Measurements from ENCODE around the gene TMEM131L.

DNA sequence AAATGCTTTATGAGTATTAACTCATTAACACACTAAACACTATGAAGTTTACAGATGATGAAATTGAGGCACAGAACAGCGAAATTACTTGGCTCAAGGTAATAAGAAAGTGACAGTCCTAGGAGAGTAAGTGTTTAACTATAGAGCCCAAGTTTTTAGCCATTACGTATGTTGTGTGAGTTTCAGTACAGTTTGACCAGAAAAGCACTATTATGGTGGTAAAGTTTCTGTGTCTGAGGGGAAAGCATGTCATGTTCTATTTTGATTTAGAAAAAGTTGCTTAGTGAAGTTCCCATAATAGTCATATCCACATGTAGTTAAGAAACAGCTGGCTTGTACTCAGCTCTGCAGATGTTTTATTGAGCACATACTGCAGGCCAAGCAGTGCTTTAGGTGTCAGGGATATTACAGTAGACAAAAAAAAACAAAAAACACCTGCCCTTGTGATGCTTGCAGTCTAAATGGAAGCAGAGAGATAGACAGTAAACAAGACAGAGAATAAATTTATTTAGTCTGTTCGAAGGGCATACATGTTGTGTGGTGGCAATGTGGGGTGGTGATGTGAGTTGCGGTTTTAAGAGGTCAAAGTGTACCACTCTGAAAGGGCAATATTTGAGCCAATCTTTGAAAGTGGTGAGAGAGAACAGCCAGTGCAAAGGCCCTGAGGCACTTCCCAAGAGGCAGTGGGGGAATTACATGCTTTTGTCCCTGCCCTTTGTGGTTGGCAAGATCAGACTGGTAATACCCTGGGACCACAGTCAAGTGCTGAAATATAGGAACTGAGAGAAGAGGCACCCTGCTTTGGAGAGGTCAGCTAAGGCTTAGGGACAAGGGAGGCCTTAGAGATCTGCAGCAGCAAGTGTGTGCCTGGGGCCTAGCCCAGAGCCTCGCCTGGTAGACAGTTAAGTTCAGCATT, 6.2 kb downstream of the TMEM131L start:
- TF ChIP-seq, protein P1, sequence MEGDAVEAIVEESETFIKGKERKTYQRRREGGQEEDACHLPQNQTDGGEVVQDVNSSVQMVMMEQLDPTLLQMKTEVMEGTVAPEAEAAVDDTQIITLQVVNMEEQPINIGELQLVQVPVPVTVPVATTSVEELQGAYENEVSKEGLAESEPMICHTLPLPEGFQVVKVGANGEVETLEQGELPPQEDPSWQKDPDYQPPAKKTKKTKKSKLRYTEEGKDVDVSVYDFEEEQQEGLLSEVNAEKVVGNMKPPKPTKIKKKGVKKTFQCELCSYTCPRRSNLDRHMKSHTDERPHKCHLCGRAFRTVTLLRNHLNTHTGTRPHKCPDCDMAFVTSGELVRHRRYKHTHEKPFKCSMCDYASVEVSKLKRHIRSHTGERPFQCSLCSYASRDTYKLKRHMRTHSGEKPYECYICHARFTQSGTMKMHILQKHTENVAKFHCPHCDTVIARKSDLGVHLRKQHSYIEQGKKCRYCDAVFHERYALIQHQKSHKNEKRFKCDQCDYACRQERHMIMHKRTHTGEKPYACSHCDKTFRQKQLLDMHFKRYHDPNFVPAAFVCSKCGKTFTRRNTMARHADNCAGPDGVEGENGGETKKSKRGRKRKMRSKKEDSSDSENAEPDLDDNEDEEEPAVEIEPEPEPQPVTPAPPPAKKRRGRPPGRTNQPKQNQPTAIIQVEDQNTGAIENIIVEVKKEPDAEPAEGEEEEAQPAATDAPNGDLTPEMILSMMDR (conservative IDR thresholded peaks at IDR 0.05; ENCODE audit: low read length) = no peak
- TF ChIP-seq EZH2phosphoT487 (IDR thresholded peaks at IDR 0.05; ENCODE audit: borderline replicate concordance) = no peak
